ENCODE results near the gene WFDC1. TPM values are rescaled to one million over a fixed set of nuclear protein-coding genes. Genes with fewer than 3 reads are reported as not detected.

Gene WFDC1
- total RNA-seq, 2 donors from 2014 or later, result 0.59 to 3.3 TPM

GRCh38 chr16:84329016-84329415, 34.3 kb downstream of the WFDC1 start:
- Histone ChIP-seq H3K4me1 (no peaks in the 10 kb centered on the region), H3K4me3 (no peak overlapping the region), H3K27ac (no peak overlapping the region), H3K27me3 (no peaks in the 10 kb centered on the region), H3K9me3 (no peaks in the 10 kb centered on the region), H3K36me3 (no peaks in the 10 kb centered on the region)
- no peak for DNase-seq (ENCODE audit: low spot score)
- no peak for TF ChIP-seq CTCF (IDR thresholded peaks at IDR 0.05)

DNA sequence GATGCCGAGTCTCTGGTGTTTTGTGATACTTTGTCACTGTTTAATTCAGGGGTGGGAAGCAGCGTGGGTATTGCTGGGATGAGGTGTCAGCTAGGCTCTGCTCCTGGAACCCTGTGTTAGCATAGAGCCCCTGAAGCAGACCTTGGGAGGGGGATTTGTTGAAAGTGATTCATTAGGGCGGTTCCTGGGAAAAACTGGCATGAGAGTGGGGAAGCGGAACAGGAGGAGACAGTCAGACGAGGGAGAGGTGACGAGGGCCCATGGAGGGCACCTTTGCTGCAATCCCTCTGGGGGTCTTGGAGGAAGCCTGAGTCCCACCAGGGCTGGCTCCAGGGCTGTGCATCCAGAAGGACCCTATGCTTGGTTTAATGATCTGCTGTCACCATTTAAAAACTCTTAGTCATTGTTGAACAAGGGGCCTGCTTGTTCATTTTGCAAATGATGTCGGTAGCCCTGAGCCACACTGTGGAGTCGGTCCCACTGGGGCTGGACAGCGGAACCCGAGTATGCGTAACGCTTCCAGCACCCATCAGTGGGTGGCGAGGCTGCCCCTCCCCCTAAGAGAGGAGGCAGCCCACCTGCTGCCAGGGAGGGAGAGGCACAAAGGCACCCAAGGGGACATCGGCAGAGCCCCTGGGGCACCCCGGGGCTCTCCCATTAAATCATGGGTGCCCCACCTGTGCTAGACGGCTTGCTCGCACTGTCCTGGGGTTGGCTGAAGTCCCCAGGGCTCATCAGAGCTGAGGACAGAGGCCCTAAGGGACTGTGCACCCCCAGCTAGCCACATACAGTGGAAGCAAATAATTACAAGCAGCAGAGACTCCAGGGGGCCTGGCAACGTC, 35.4 kb downstream of the WFDC1 start:
- no peaks in the 10 kb centered on the region for H3K36me3 ChIP-seq
- no peak for TF ChIP-seq CTCF (IDR thresholded peaks at IDR 0.05)
- no peaks in the 10 kb centered on the region for H3K27me3 ChIP-seq
- H3K27ac ChIP-seq, result no peak overlapping the region
- no peak for DNase-seq (ENCODE audit: low spot score)
- H3K9me3 ChIP-seq, result peaks cover 0 to 7% of the 10 kb centered on the region in 2 donors
- no peaks in the 10 kb centered on the region for H3K4me1 ChIP-seq
- no peak overlapping the region for H3K4me3 ChIP-seq

DNA sequence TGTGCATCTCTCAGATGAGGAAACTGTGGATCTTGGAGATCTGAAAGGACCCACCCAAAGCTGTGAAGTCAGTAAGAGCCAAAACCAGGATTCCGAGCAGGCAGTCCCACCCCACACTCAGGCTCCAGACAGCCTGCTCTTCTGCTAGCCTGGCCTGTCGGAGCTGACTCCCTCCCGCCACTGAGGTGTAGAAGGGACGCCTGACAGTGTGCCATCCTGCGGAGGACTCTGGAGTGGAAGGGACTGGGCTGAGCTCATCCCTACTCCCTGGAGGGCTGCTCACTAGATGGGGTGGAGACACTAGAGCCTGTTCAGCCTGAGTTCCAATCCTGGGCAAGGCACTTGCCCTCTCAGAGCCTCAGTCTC, 36.0 kb downstream of the WFDC1 start:
- DNase-seq (ENCODE audit: low spot score), result no peak
- Histone ChIP-seq H3K4me1 (no peaks in the 10 kb centered on the region), H3K27ac (no peak overlapping the region), H3K36me3 (no peaks in the 10 kb centered on the region), H3K27me3 (no peaks in the 10 kb centered on the region), H3K9me3 (peaks cover 0 to 13% of the 10 kb centered on the region in 2 donors), H3K4me3 (no peak overlapping the region)
- no peak for TF ChIP-seq CTCF (IDR thresholded peaks at IDR 0.05)

DNA sequence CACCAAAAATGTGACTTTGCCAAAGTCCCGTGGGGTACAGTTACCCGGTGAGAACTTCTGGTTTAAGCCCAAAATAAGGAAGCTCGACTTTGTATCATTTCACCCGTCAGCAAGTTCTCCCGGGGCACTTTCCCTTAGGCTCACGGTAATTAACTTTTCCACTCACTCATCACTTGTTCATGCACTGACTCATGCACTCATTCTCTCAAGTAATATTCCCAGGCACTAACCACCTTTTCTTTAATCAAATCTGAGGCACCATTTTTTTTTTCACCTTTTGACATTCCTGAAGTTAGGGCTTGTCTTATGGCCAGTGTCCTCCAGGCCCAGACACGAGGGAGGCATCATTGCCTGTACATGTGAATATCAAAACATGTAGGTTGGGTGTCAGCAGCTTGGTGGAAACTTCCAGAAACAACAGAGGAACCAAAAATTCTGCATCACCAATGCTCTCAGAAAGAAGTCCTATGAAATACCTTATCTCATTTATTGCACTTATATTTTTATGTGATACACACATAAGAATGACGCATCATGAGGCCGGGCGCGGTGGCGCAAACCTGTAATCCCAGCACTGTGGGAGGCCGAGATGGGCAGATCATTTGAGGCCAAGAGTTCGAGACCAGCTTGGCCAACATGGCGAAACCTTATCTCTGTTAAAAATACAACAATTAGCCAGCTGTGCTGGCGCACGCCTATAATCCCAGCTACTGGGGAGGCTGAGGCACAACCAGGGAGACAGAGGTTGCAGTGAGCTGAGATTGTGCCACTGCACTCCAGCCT, 37.5 kb downstream of the WFDC1 start:
- H3K27ac ChIP-seq, result no peak overlapping the region
- peaks cover 0 to 25% of the 10 kb centered on the region in 2 donors for H3K9me3 ChIP-seq
- no peak overlapping the region for H3K4me3 ChIP-seq
- no peaks in the 10 kb centered on the region for H3K36me3 ChIP-seq
- no peak for DNase-seq (ENCODE audit: low spot score)
- no peaks in the 10 kb centered on the region for H3K27me3 ChIP-seq
- H3K4me1 ChIP-seq, result no peaks in the 10 kb centered on the region
- no peak for TF ChIP-seq CTCF (IDR thresholded peaks at IDR 0.05)

- no peak overlapping the region for H3K4me3 ChIP-seq
- no peak for TF ChIP-seq CTCF (IDR thresholded peaks at IDR 0.05)
- DNase-seq (ENCODE audit: low spot score), result no peak
- no peaks in the 10 kb centered on the region for H3K27me3 ChIP-seq
- no peak overlapping the region for H3K27ac ChIP-seq
- H3K4me1 ChIP-seq, result no peaks in the 10 kb centered on the region
- H3K36me3 ChIP-seq, result no peaks in the 10 kb centered on the region
- peaks cover 0 to 32% of the 10 kb centered on the region in 2 donors for H3K9me3 ChIP-seq
These were observed 38.5 kb downstream of the WFDC1 start for GRCh38 chr16:84332975-84333684.
